Left lung (tissue), 10 donors: ENCODE measurements around the gene LMTK3. TPM values are rescaled to one million over a fixed set of nuclear protein-coding genes. Genes with fewer than 3 reads are reported as not detected.

Experiments
- ATAC-seq: fragments of 200-7000 bp; cut with Tn5 transposase; one replicate; pipeline ENCODE4 v1.9.1; 2020; ENCODE audit warnings: moderate library complexity
- DNase-seq, 4 donors: peaks; one replicate each; pipeline ENCODE4 v3.0.0-alpha.2; 2013 to 2020
- H3K27ac ChIP-seq, 2 donors: fragments of 200-600 bp; sonication (generic) in 1 of 2; one replicate each; pipeline versions ENCODE4 v1.5.0 to v1.8.0; 2020 to 2021
- H3K27me3 ChIP-seq, 2 donors: fragments of 200-600 bp; sonication (generic) in 1 of 2; one replicate each; pipeline versions ENCODE4 v1.5.0 to v1.8.0; 2020 to 2021
- H3K36me3 ChIP-seq, 2 donors: fragments of 200-600 bp; sonication (generic) in 1 of 2; one replicate each; pipeline versions ENCODE4 v1.5.0 to v1.8.0; 2020 to 2021
- H3K4me1 ChIP-seq, 2 donors: fragments of 200-600 bp; one replicate each; pipeline ENCODE4 v1.8.0; 2021
- H3K4me3 ChIP-seq, 2 donors: fragments of 200-600 bp; sonication (generic) in 1 of 2; one replicate each; pipeline versions ENCODE4 v1.5.0 to v1.8.0; 2020 to 2021; ENCODE audit warnings: mild to moderate bottlenecking in 1 of 2
- H3K9me3 ChIP-seq, 2 donors: fragments of 200-600 bp; sonication (generic) in 1 of 2; one replicate each; pipeline versions ENCODE4 v1.5.0 to v1.8.0; 2020 to 2021
- CTCF ChIP-seq, 2 donors: fragments of 200-600 bp; sonication (generic) in 1 of 2; IDR thresholded peaks; one replicate each; pipeline versions ENCODE4 v1.5.0 to v1.8.0; 2021; ENCODE audit warnings: antibody characterized with exemption in 2 of 2
- intact Hi-C, 2 donors: fragments of 100-400 bp; cut with DNase I; formaldehyde crosslinking; loops; one replicate each; pipeline versions ENCODE4 v1.11.2 to v1.14.2; 2022
- polyA plus RNA-seq, 6 donors: library from polyadenylated mRNA; unstranded; fragments of 120-200 nt; gene quantifications; one replicate each; pipeline ENCODE4 v1.2.1, GENCODE V29; 2013; ENCODE audit not compliant: insufficient read length in 6 of 6
- total RNA-seq, 2 donors: library from RNA; stranded (reverse); fragmentation: NEBNext Ultra II Directional; extraction: Animal tissue kit (Norgen Biotek cat#: 25700); gene quantifications; one replicate each; pipeline ENCODE4 v1.2.1, GENCODE V29; 2021
- donor health status: DM: no; HTN: yes; CAD: no.
- donor health status: DM: no; HTN: no; CAD: no.

The LMTK3 gene
- total and polyA plus RNA-seq, 8 donors: 1.7 to 9.5 (median 3.1) TPM

GRCh38 chr19:48518207-48518606, 6.6 kb upstream of the LMTK3 start:
- DNase-seq: no peak
- TF ChIP-seq CTCF (IDR thresholded peaks at IDR 0.05): no peak
- intact Hi-C loops: no loop called here
- Histone ChIP-seq H3K4me3 (no peak overlapping the region), H3K9me3 (no peaks in the 10 kb centered on the region), H3K36me3 (no peaks in the 10 kb centered on the region), H3K27ac (no peak overlapping the region), H3K4me1 (peaks cover 0 to 7% of the 10 kb centered on the region in 2 donors), H3K27me3 (peaks cover 5 to 15% of the 10 kb centered on the region in 2 donors)
- ATAC-seq: no peak

- no peaks in the 10 kb centered on the region for H3K9me3 ChIP-seq
- H3K4me1 ChIP-seq: peaks cover 0 to 12% of the 10 kb centered on the region in 2 donors
- H3K27me3 ChIP-seq: peaks cover 20 to 32% of the 10 kb centered on the region in 2 donors
- no peak for TF ChIP-seq CTCF (IDR thresholded peaks at IDR 0.05)
- DNase-seq: no peak
- intact Hi-C loops: no loop called here
- no peak for ATAC-seq
- no peaks in the 10 kb centered on the region for H3K36me3 ChIP-seq
- no peak overlapping the region for H3K27ac ChIP-seq
- H3K4me3 ChIP-seq: no peak overlapping the region
Observed at GRCh38 chr19:48516536-48516935, 4.9 kb upstream of the LMTK3 start.

- Histone ChIP-seq H3K4me3 (peak overlapping the region in 1 of 2 donors; percentile 48), H3K27ac (no peak overlapping the region), H3K27me3 (peaks cover 29 to 52% of the 10 kb centered on the region in 2 donors), H3K4me1 (peaks cover 0 to 23% of the 10 kb centered on the region in 2 donors), H3K9me3 (no peaks in the 10 kb centered on the region), H3K36me3 (no peaks in the 10 kb centered on the region)
- DNase-seq (no peak), ATAC-seq (no peak)
- intact Hi-C loops: no loop called here
- TF ChIP-seq CTCF (IDR thresholded peaks at IDR 0.05): no peak
Observed at GRCh38 chr19:48514123-48514458, 2.5 kb upstream of the LMTK3 start.

GRCh38 chr19:48513289-48514122, 1.9 kb upstream of the LMTK3 start:
- DNase-seq (peak in 3 of 4 donors; percentile 60 to 84 (median 74)), ATAC-seq (peak; percentile 93)
- no peaks in the 10 kb centered on the region for H3K9me3 ChIP-seq
- peak overlapping the region; percentile 48 to 53 for H3K4me3 ChIP-seq
- H3K27ac ChIP-seq: no peak overlapping the region
- peaks cover 0 to 23% of the 10 kb centered on the region in 2 donors for H3K4me1 ChIP-seq
- intact Hi-C loops: no loop called here
- peaks cover 29 to 58% of the 10 kb centered on the region in 2 donors for H3K27me3 ChIP-seq
- no peaks in the 10 kb centered on the region for H3K36me3 ChIP-seq
- TF ChIP-seq CTCF (IDR thresholded peaks at IDR 0.05): no peak

- H3K36me3 ChIP-seq: no peaks in the 10 kb centered on the region
- no peaks in the 10 kb centered on the region for H3K9me3 ChIP-seq
- H3K27ac ChIP-seq: no peak overlapping the region
- peak overlapping the region in 1 of 2 donors; percentile 48 for H3K4me3 ChIP-seq
- no peak for DNase-seq
- intact Hi-C loops: no loop called here
- peaks cover 29 to 61% of the 10 kb centered on the region in 2 donors for H3K27me3 ChIP-seq
- TF ChIP-seq CTCF (IDR thresholded peaks at IDR 0.05): no peak
- H3K4me1 ChIP-seq: peaks cover 0 to 23% of the 10 kb centered on the region in 2 donors
- ATAC-seq: no peak
Observed at GRCh38 chr19:48512504-48513288, 1.1 kb upstream of the LMTK3 start.
